Fibroblast of villous mesenchyme (primary cell): Measurements from ENCODE around the gene FLOT2. TPM values are rescaled to one million over a fixed set of nuclear protein-coding genes. Genes with fewer than 3 reads are reported as not detected.

Experiments used
- DNase-seq: peaks from one replicate; pipeline ENCODE4 v3.0.0-alpha.2; 2010; ENCODE audit warnings: low read depth
- H3K4me3 ChIP-seq: 2 replicates; pipeline ENCODE4 v1.5.1; 2011; ENCODE audit warnings: low read depth, mild to moderate bottlenecking, low read length
- total RNA-seq: library from RNA; depleted of rRNA; stranded (reverse); fragments of >200 nt; gene quantifications from 2 replicates; pipeline ENCODE4 v1.2.3, GENCODE V29; 2012
- TF ChIP-seq, protein P1 (sequence below): IDR thresholded peaks from 2 replicates; pipeline ENCODE4 v1.5.1; 2012; ENCODE audit warnings: low read depth, mild to moderate bottlenecking, low read length; ENCODE audit not compliant: insufficient read depth

The FLOT2 gene
- total RNA-seq, 1 donor, result 43.6 TPM

DNA sequence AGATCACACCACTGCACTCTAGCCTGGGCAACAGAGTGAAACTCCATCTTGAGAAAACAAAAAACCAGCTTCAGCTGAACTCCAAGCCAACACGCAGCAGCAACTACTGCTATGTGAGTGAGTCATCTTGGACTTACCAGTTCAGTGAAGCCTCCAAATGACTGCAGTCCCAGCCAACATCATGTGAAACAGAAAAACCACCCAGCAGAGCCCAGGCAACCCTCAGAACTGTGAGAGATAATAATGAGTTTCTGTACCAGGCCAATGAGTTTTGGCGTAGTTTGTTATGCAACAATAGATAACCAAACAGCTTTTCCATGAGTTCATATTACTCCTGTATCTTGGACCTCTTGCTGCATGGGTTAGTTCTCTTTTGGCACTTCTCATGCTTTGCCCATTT, 30.5 kb upstream of the FLOT2 start:
- no peak for DNase-seq
- no peak overlapping the region for H3K4me3 ChIP-seq
- TF ChIP-seq, protein P1, sequence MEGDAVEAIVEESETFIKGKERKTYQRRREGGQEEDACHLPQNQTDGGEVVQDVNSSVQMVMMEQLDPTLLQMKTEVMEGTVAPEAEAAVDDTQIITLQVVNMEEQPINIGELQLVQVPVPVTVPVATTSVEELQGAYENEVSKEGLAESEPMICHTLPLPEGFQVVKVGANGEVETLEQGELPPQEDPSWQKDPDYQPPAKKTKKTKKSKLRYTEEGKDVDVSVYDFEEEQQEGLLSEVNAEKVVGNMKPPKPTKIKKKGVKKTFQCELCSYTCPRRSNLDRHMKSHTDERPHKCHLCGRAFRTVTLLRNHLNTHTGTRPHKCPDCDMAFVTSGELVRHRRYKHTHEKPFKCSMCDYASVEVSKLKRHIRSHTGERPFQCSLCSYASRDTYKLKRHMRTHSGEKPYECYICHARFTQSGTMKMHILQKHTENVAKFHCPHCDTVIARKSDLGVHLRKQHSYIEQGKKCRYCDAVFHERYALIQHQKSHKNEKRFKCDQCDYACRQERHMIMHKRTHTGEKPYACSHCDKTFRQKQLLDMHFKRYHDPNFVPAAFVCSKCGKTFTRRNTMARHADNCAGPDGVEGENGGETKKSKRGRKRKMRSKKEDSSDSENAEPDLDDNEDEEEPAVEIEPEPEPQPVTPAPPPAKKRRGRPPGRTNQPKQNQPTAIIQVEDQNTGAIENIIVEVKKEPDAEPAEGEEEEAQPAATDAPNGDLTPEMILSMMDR, result no peak

DNA sequence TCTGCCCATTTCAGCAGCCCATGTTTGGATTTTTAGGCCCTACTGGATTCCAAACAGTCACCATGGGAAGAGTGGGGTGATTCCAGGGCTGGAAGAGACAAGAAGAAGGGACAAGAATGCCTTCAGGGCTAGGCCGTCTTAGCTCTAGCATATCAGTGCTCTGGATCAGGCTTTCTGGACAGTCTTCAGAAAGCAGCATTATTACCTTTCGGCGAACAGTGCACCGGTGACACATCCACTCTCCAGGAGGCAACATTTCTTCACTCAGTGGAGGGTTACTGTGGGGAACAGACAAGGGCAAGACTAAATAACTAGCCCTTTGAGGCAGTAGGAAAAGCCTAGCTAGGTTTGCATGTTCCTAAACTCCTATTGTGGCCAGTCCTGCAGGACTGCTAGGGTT, 29.3 kb upstream of the FLOT2 start:
- TF ChIP-seq, protein P1, result no peak
- no peak overlapping the region for H3K4me3 ChIP-seq
- peak; percentile 60 for DNase-seq

DNA sequence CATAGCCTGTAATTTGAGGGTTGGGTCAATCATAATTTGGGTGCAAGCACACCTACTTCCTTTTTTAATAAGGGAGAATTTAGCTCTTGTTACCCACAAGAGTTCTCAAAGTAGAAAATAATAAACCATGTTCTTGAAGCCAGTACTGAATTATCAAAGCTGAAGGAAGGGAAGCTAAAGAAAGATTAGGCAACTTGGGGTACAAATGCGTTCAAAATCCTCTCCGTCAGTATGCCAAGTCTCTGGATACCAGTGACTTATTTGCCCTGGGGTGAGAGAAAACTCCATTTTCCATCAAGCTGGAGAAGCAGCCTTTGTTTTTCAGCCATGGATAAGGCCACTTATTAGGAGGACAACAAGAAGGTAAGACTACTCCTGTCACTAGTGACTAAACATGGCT, 28.8 kb upstream of the FLOT2 start:
- H3K4me3 ChIP-seq, result no peak overlapping the region
- TF ChIP-seq, protein P1, result no peak
- no peak for DNase-seq

DNA sequence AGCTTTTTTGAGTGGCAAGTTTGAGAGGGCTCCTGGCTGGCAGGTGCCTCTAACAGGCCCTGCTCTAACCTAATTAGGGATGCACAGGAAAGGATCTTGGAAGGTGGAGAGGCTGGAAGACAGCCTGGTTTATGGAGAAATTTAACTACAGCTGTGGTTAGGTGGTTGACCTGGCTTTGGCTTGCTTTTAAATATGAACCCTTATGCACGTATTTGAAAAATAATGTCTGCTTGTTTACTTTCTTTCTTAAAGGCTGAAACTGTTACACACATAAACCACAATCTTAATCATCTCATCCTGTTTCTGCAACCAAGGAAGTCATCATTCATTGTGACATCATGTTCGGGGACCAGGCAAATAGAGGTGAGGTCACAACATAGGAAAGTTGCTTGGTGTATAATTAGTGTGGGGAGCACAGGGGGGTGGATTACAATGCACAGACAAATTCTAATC, 28.4 kb upstream of the FLOT2 start:
- H3K4me3 ChIP-seq, result no peak overlapping the region
- peak; percentile 95 for DNase-seq
- TF ChIP-seq, protein P1, result no peak

DNA sequence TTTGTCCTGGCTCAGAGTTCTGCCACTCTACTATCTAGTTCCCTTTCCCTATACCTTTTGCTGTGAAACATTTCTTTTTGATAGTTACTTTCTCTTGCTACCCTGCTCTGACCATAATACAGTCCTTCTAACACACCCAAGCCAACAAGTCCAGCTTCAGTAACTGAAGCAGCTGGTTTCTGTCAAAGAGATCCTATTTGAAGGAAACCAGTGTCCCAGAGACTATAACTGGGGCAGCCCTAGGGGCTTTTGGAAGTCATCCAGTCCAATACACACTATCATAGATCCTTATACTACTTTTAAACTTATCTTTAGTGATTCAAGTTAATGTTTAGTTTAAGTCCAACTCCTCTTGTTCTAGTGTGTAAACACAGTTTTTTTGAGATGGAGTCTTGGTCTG, 22.7 kb upstream of the FLOT2 start:
- H3K4me3 ChIP-seq, result no peak overlapping the region
- DNase-seq, result peak; percentile 50
- TF ChIP-seq, protein P1, result no peak

DNA sequence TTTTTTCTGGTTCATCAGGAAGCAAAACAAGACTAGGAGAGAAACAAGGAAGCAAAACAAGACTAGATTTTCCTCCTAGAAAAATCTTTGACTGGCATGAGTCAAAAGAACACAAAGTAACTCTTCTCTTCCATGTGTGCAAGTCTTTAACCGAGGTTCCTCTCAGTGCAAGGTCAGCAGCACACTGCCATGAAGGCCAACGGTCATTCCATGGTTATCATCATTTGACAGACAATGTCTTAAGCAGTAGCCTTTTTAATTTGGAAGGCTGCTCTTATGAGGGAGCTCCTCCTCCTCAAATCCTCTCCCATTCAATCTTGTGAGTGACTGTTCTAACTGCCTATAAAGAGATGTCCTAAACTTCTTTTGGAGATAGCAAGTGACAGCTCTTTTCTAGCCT, 20.8 kb upstream of the FLOT2 start:
- no peak overlapping the region for H3K4me3 ChIP-seq
- no peak for DNase-seq
- TF ChIP-seq, protein P1, result no peak

DNA sequence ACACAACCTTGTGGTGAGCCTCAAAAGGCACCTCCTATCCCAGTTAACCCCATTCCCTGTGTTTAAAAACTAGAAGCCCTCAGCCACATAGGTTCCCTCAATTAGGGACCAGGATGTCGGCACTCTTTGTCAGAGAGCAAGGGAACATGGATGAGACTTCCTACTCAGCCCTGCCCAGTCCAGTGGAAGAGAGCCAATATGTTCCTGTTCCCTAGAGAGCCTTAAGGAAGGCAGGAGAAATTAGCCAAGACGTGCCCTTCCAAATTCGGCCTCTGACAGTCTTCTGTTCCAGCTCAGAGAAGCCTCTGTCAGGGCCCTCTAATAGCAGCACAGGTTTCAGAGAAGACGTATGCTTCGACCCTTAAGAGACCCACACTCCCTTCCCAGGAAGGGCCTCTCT, 19.9 kb upstream of the FLOT2 start:
- no peak overlapping the region for H3K4me3 ChIP-seq
- no peak for DNase-seq
- TF ChIP-seq, protein P1, result no peak
